ENCODE results near the gene CENATAC.

Gene CENATAC

GRCh38 chr11:119021631-119022030, 23.7 kb downstream of the CENATAC start:
- Histone ChIP-seq H3K9ac (ENCODE audit: low read length) (no peak overlapping the region), H3K4me3 (ENCODE audit: low read length) (no peak overlapping the region)
- TF ChIP-seq EZH2phosphoT487 (IDR thresholded peaks at IDR 0.05; ENCODE audit: low read depth): no peak
- no peak for TF ChIP-seq CTCF (IDR thresholded peaks at IDR 0.05; ENCODE audit: low read depth, low read length)

GRCh38 chr11:119023741-119024140, 25.8 kb downstream of the CENATAC start:
- Histone ChIP-seq H3K9me3 (ENCODE audit: insufficient read depth, low read length) (no peaks in the 10 kb centered on the region), H3K36me3 (replicated peaks; ENCODE audit: low read depth, low read length) (peaks cover 50% of the 10 kb centered on the region), H3K79me2 (ENCODE audit: low read length) (peaks cover 40% of the 10 kb centered on the region), H3K27me3 (ENCODE audit: low read depth, low read length) (no peaks in the 10 kb centered on the region), H3K4me1 (ENCODE audit: low read length) (peaks cover 15% of the 10 kb centered on the region), H3K4me2 (ENCODE audit: low read length) (no peak overlapping the region), H3K9ac (ENCODE audit: low read length) (no peak overlapping the region), H3K4me3 (ENCODE audit: low read length) (no peak overlapping the region), H2AFZ (ENCODE audit: low read depth, low read length) (no peak overlapping the region), H3K27ac (ENCODE audit: low read length) (no peak overlapping the region), H4K20me1 (ENCODE audit: insufficient read depth, low read length) (no peaks in the 10 kb centered on the region)
- TF ChIP-seq CTCF (IDR thresholded peaks at IDR 0.05; ENCODE audit: low read depth, low read length) (no peak), EZH2phosphoT487 (IDR thresholded peaks at IDR 0.05; ENCODE audit: low read depth) (no peak)

More at GRCh38 chr11:119021631-119022030, 23.7 kb downstream of the CENATAC start:
- no peak overlapping the region for H3K4me2 ChIP-seq (ENCODE audit: low read length)
- no peaks in the 10 kb centered on the region for H4K20me1 ChIP-seq (ENCODE audit: insufficient read depth, low read length)
- no peak overlapping the region for H2AFZ ChIP-seq (ENCODE audit: low read depth, low read length)
- peaks cover 12% of the 10 kb centered on the region for H3K4me1 ChIP-seq (ENCODE audit: low read length)
- H3K27me3 ChIP-seq (ENCODE audit: low read depth, low read length): no peaks in the 10 kb centered on the region
- H3K36me3 ChIP-seq (replicated peaks; ENCODE audit: low read depth, low read length): peaks cover 49% of the 10 kb centered on the region
- no peak overlapping the region for H3K27ac ChIP-seq (ENCODE audit: low read length)
- no peaks in the 10 kb centered on the region for H3K9me3 ChIP-seq (ENCODE audit: insufficient read depth, low read length)
- H3K79me2 ChIP-seq (ENCODE audit: low read length): peaks cover 48% of the 10 kb centered on the region

GRCh38 chr11:119024430-119025098, 26.6 kb downstream of the CENATAC start:
- no peaks in the 10 kb centered on the region for H3K9me3 ChIP-seq (ENCODE audit: insufficient read depth, low read length)
- no peak overlapping the region for H2AFZ ChIP-seq (ENCODE audit: low read depth, low read length)
- TF ChIP-seq CTCF (IDR thresholded peaks at IDR 0.05; ENCODE audit: low read depth, low read length): no peak
- no peak for TF ChIP-seq EZH2phosphoT487 (IDR thresholded peaks at IDR 0.05; ENCODE audit: low read depth)
- H3K4me2 ChIP-seq (ENCODE audit: low read length): no peak overlapping the region
- no peak overlapping the region for H3K27ac ChIP-seq (ENCODE audit: low read length)
- H4K20me1 ChIP-seq (ENCODE audit: insufficient read depth, low read length): no peaks in the 10 kb centered on the region
- no peak overlapping the region for H3K4me3 ChIP-seq (ENCODE audit: low read length)
- no peak overlapping the region for H3K9ac ChIP-seq (ENCODE audit: low read length)
- peaks cover 54% of the 10 kb centered on the region for H3K36me3 ChIP-seq (replicated peaks; ENCODE audit: low read depth, low read length)
- peaks cover 23% of the 10 kb centered on the region for H3K4me1 ChIP-seq (ENCODE audit: low read length)
- no peaks in the 10 kb centered on the region for H3K27me3 ChIP-seq (ENCODE audit: low read depth, low read length)
- H3K79me2 ChIP-seq (ENCODE audit: low read length): peaks cover 40% of the 10 kb centered on the region

- peaks cover 54% of the 10 kb centered on the region for H3K36me3 ChIP-seq (replicated peaks; ENCODE audit: low read depth, low read length)
- no peaks in the 10 kb centered on the region for H3K27me3 ChIP-seq (ENCODE audit: low read depth, low read length)
- no peak overlapping the region for H2AFZ ChIP-seq (ENCODE audit: low read depth, low read length)
- H3K4me2 ChIP-seq (ENCODE audit: low read length): no peak overlapping the region
- peaks cover 20% of the 10 kb centered on the region for H3K4me1 ChIP-seq (ENCODE audit: low read length)
- peaks cover 40% of the 10 kb centered on the region for H3K79me2 ChIP-seq (ENCODE audit: low read length)
- no peaks in the 10 kb centered on the region for H3K9me3 ChIP-seq (ENCODE audit: insufficient read depth, low read length)
- TF ChIP-seq CTCF (IDR thresholded peaks at IDR 0.05; ENCODE audit: low read depth, low read length) (no peak), EZH2phosphoT487 (IDR thresholded peaks at IDR 0.05; ENCODE audit: low read depth) (no peak)
- H3K9ac ChIP-seq (ENCODE audit: low read length): no peak overlapping the region
- H4K20me1 ChIP-seq (ENCODE audit: insufficient read depth, low read length): no peaks in the 10 kb centered on the region
- no peak overlapping the region for H3K4me3 ChIP-seq (ENCODE audit: low read length)
- H3K27ac ChIP-seq (ENCODE audit: low read length): no peak overlapping the region
These were observed 27.1 kb downstream of the CENATAC start for GRCh38 chr11:119025099-119025473.

All from OCI-LY3 (cell line).